H9 (cell line): ENCODE data around the gene FUS. TPM values are rescaled to one million over a fixed set of nuclear protein-coding genes. Genes with fewer than 3 reads are reported as not detected.

Source experiments
- DNase-seq: peaks from one replicate; pipeline ENCODE4 v3.0.0-alpha.2; 2017
- H2AFZ ChIP-seq: one replicate; pipeline ENCODE4 v1.6.1; 2013; ENCODE audit warnings: mild to moderate bottlenecking, low read length, control low read depth, moderate library complexity
- H2AK5ac ChIP-seq: 2 replicates; pipeline ENCODE4 v1.6.1; 2013; ENCODE audit warnings: low read length, control low read depth, mixed read lengths; ENCODE audit not compliant: insufficient read length
- H2BK120ac ChIP-seq: one replicate; pipeline ENCODE4 v1.6.1; 2013; ENCODE audit warnings: low read depth, mild to moderate bottlenecking, low read length, control low read depth, inconsistent platforms; ENCODE audit not compliant: poor library complexity, severe bottlenecking
- H2BK12ac ChIP-seq: 2 replicates; pipeline ENCODE4 v1.6.1; 2013; ENCODE audit warnings: low read length, control low read depth, mixed read lengths, low read depth; ENCODE audit not compliant: insufficient read length
- H2BK15ac ChIP-seq: 2 replicates; pipeline ENCODE4 v1.6.1; 2013; ENCODE audit warnings: low read depth, low read length, control low read depth
- H2BK20ac ChIP-seq: one replicate; pipeline ENCODE4 v1.6.1; 2013; ENCODE audit warnings: low read depth, mild to moderate bottlenecking, low read length, control low read depth, inconsistent platforms; ENCODE audit not compliant: poor library complexity, severe bottlenecking
- H2BK5ac ChIP-seq: 2 replicates; pipeline ENCODE4 v1.6.1; 2013; ENCODE audit warnings: low read length, control low read depth, mixed read lengths; ENCODE audit not compliant: insufficient read length
- H3K14ac ChIP-seq: 2 replicates; pipeline ENCODE4 v1.6.1; 2013; ENCODE audit warnings: low read length, control low read depth; ENCODE audit not compliant: insufficient read depth
- H3K18ac ChIP-seq: 2 replicates; pipeline ENCODE4 v1.6.1; 2013; ENCODE audit warnings: low read depth, mild to moderate bottlenecking, mixed read lengths, low read length, control low read depth; ENCODE audit not compliant: insufficient read length
- H3K23ac ChIP-seq: 2 replicates; pipeline ENCODE4 v1.6.1; 2013; ENCODE audit warnings: low read length, control low read depth, mixed read lengths, low read depth; ENCODE audit not compliant: insufficient read length
- H3K23me2 ChIP-seq: 2 replicates; pipeline ENCODE4 v1.6.1; 2013; ENCODE audit warnings: low read depth, mild to moderate bottlenecking, mixed read lengths, low read length, control low read depth; ENCODE audit not compliant: insufficient read length, poor library complexity, severe bottlenecking
- H3K27ac ChIP-seq: 2 replicates; pipeline ENCODE4 v1.5.1; 2013; ENCODE audit warnings: low read length, control low read depth, mixed read lengths, low read depth; ENCODE audit not compliant: insufficient read length
- H3K27me3 ChIP-seq: 2 replicates; pipeline ENCODE4 v1.6.1; 2013; ENCODE audit warnings: low read length, control low read depth, inconsistent platforms; ENCODE audit not compliant: insufficient read depth
- H3K4ac ChIP-seq: 2 replicates; pipeline ENCODE4 v1.6.1; 2013; ENCODE audit warnings: low read depth, mild to moderate bottlenecking, control low read depth, inconsistent platforms, low read length, moderate library complexity
- H3K4me1 ChIP-seq: 2 replicates; pipeline ENCODE4 v1.6.1; 2013; ENCODE audit warnings: low read length, control low read depth, inconsistent platforms; ENCODE audit not compliant: insufficient read depth
- H3K4me2 ChIP-seq: 2 replicates; pipeline ENCODE4 v1.6.1; 2013; ENCODE audit warnings: low read length, control low read depth, mixed read lengths; ENCODE audit not compliant: insufficient read length, insufficient read depth
- H3K56ac ChIP-seq: 2 replicates; pipeline ENCODE4 v1.6.1; 2013; ENCODE audit warnings: low read depth, mild to moderate bottlenecking, mixed read lengths, low read length, control low read depth; ENCODE audit not compliant: insufficient read length
- H3K79me1 ChIP-seq: 2 replicates; pipeline ENCODE4 v1.6.1; 2013; ENCODE audit warnings: low read depth, mild to moderate bottlenecking, moderate library complexity, low read length, control low read depth, inconsistent platforms; ENCODE audit not compliant: insufficient read depth, poor library complexity, severe bottlenecking
- H3K79me2 ChIP-seq: 2 replicates; pipeline ENCODE4 v1.6.1; 2013; ENCODE audit warnings: low read length, control low read depth, inconsistent platforms; ENCODE audit not compliant: insufficient read depth
- H3K9ac ChIP-seq: 2 replicates; pipeline ENCODE4 v1.6.1; 2013; ENCODE audit warnings: low read length, control low read depth, mixed read lengths; ENCODE audit not compliant: insufficient read length; ENCODE audit errors: extremely low read depth
- H3K9me3 ChIP-seq: one replicate; pipeline ENCODE4 v1.6.1; 2013; ENCODE audit warnings: low read depth, low read length, inconsistent platforms; ENCODE audit not compliant: control insufficient read depth
- H3T11ph ChIP-seq: one replicate; pipeline ENCODE4 v1.6.1; 2013; ENCODE audit warnings: mild to moderate bottlenecking, low read length, control low read depth, inconsistent platforms
- H4K20me1 ChIP-seq: one replicate; pipeline ENCODE4 v1.6.1; 2013; ENCODE audit not compliant: control insufficient read depth, insufficient read length, insufficient read depth
- H4K5ac ChIP-seq: 2 replicates; pipeline ENCODE4 v1.6.1; 2013; ENCODE audit warnings: low read depth, mild to moderate bottlenecking, mixed read lengths, low read length, control low read depth; ENCODE audit not compliant: insufficient read length
- H4K8ac ChIP-seq: replicated peaks from 2 replicates; pipeline ENCODE4 v1.6.1; 2013; ENCODE audit warnings: low read length, control low read depth, mixed read lengths, low read depth; ENCODE audit not compliant: insufficient read length
- H4K91ac ChIP-seq: 2 replicates; pipeline ENCODE4 v1.6.1; 2013; ENCODE audit warnings: low read depth, mild to moderate bottlenecking, moderate library complexity, mixed read lengths, low read length, control low read depth; ENCODE audit not compliant: insufficient read length
- H3K27ac Mint-ChIP-seq, 3 experiments: 2 replicates in 2 of 3; 3 replicates in 1 of 3; pipeline ENCODE4 v1.8.0; 2020 to 2021; ENCODE audit warnings: mixed read lengths in 3 of 3, mild to moderate bottlenecking in 1 of 3, moderate library complexity in 1 of 3
- H3K27me3 Mint-ChIP-seq: 2 replicates; pipeline ENCODE4 v1.8.0; 2021; ENCODE audit warnings: low read depth, mild to moderate bottlenecking, moderate library complexity, mixed read lengths
- H3K36me3 Mint-ChIP-seq, 3 experiments: 2 replicates in 2 of 3; 3 replicates in 1 of 3; pipeline ENCODE4 v1.8.0; 2020 to 2021; ENCODE audit warnings: low read depth in 3 of 3, mixed read lengths in 3 of 3; ENCODE audit not compliant: insufficient read depth in 1 of 3
- H3K4me1 Mint-ChIP-seq, 2 experiments: 2 replicates each; pipeline ENCODE4 v1.8.0; 2020; ENCODE audit warnings: mixed read lengths in 2 of 2
- H3K4me3 Mint-ChIP-seq, 2 experiments: 2 replicates in 1 of 2; 3 replicates in 1 of 2; pipeline ENCODE4 v1.8.0; 2020 to 2021; ENCODE audit warnings: mild to moderate bottlenecking in 2 of 2, mixed read lengths in 2 of 2, moderate library complexity in 1 of 2
- H3K9me3 Mint-ChIP-seq, 2 experiments: 2 replicates in 1 of 2; 3 replicates in 1 of 2; pipeline ENCODE4 v1.8.0; 2020; ENCODE audit warnings: mild to moderate bottlenecking in 2 of 2, mixed read lengths in 2 of 2, moderate library complexity in 1 of 2
- CTCF ChIP-seq: fragments of 200-600 bp; sonication (generic); conservative IDR thresholded peaks from 3 replicates; pipeline ENCODE4 v1.8.0; 2021; ENCODE audit warnings: antibody characterized with exemption, mild to moderate bottlenecking
- WGBS: extraction: QIAGEN DNeasy Blood & Tissue Kit; methylation state at CpG from one replicate; pipeline ENCODE4 v1.1.7; 2013; ENCODE audit warnings: missing lambda C conversion rate, low lambda C conversion rate, mixed read lengths; ENCODE audit not compliant: insufficient read length; ENCODE audit errors: extremely low coverage; 5-methylcytosine and 5-hydroxymethylcytosine counted together
- total RNA-seq: library from RNA; stranded (reverse); gene quantifications from 2 replicates; pipeline ENCODE4 v1.2.1, GENCODE V29; 2021

FUS gene
- total RNA-seq, 1 experiment from 2014 or later, result 1,034 TPM

DNA sequence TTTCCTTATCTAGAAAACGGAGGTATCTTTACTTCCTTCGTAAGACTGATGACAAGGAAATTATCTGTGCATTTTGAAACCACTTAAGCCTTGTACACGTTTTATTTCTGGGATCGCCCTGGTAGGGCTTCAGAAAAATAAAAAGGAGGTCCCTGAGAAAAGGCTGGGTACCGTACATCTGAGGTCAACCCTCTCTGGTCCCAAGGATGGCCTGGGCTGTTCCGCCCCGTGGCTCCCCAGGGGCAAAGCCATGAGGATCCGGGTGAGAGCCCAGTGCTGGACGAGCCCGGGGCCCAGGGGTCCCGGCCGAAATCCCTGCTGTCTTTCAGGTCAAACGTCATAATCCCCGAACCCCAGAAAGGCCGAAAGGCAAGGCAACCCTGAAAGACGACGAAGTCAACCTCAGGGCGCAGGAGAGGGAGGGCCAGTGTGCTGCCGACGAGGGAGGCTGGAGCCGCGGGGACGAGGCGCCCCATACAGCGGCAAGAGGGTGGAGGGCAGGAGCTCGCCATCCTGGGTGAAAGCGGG is 656 bp upstream of the FUS start:
- Mint-ChIP-seq H3K4me3 (peak overlapping the region; percentile 97 to 99), H3K9me3 (peaks cover 0 to 2% of the 10 kb centered on the region in 2 experiments; a peak in 2 of 5 replicates), H3K4me1 (peaks cover 34 to 37% of the 10 kb centered on the region in 2 experiments), H3K27ac (peak overlapping the region; percentile 95 to 100 (median 98); a peak in 6 of 7 replicates), H3K36me3 (peaks cover 33 to 36% (median 35%) of the 10 kb centered on the region in 3 experiments), H3K27me3 (peaks cover 2% of the 10 kb centered on the region)
- H2BK20ac ChIP-seq, result no peak overlapping the region
- H3K18ac ChIP-seq, result peak overlapping the region; percentile 76
- WGBS, result no CpG with 5 or more reads among the region's 27 CpGs
- no peak for TF ChIP-seq CTCF
- no peak overlapping the region for H2AK5ac ChIP-seq
- no peak overlapping the region for H3K23ac ChIP-seq
- no peak overlapping the region for H2AFZ ChIP-seq
- no peak overlapping the region for H4K91ac ChIP-seq
- H4K20me1 ChIP-seq, result no peaks in the 10 kb centered on the region
- H3K9ac ChIP-seq, result peak overlapping the region; percentile 71
- no peaks in the 10 kb centered on the region for H3K27me3 ChIP-seq
- H3K4me2 ChIP-seq, result peak overlapping the region; percentile 87
- H2BK15ac ChIP-seq, result no peak overlapping the region
- H3K23me2 ChIP-seq, result peaks cover 9% of the 10 kb centered on the region
- H3K4ac ChIP-seq, result no peak overlapping the region; the same call in 1 of the 2 replicates
- H3T11ph ChIP-seq, result no peak overlapping the region
- H3K27ac ChIP-seq, result no peak overlapping the region
- no peaks in the 10 kb centered on the region; the same call in 1 of the 2 replicates for H3K4me1 ChIP-seq
- DNase-seq, result no peak
- H3K79me1 ChIP-seq, result peaks cover 7% of the 10 kb centered on the region
- H3K79me2 ChIP-seq, result peaks cover 37% of the 10 kb centered on the region
- no peak overlapping the region for H4K8ac ChIP-seq
- H3K14ac ChIP-seq, result peak overlapping the region; percentile 84; the same call in 1 of the 2 replicates
- no peak overlapping the region for H4K5ac ChIP-seq
- H2BK5ac ChIP-seq, result no peak overlapping the region
- no peaks in the 10 kb centered on the region for H3K9me3 ChIP-seq
- H2BK120ac ChIP-seq, result no peak overlapping the region
- H2BK12ac ChIP-seq, result no peak overlapping the region
- H3K56ac ChIP-seq, result no peak overlapping the region
